Prostate gland (tissue), 2 donors: Measurements from ENCODE around the gene DRC3. TPM values are rescaled to one million over a fixed set of nuclear protein-coding genes. Genes with fewer than 3 reads are reported as not detected.
"Not testable (repeated sequence)": the region's sequence is repeated elsewhere in the genome, so short reads cannot be mapped to it uniquely, and the experiment has no call there.

Experiments used
- DNase-seq: peaks from one replicate; pipeline ENCODE4 v3.0.0-alpha.2; 2019; ENCODE audit warnings: low spot score
- H3K27ac ChIP-seq, 2 donors: fragments of 200-600 bp; sonication (generic); 2 replicates each; pipeline ENCODE4 v1.5.1; 2017 to 2019
- H3K27me3 ChIP-seq: fragments of 200-600 bp; sonication (generic); replicated peaks from 2 replicates; pipeline ENCODE4 v1.5.1; 2019; ENCODE audit not compliant: insufficient read depth
- H3K36me3 ChIP-seq, 2 donors: fragments of 200-600 bp; sonication (generic); 1 replicate in 1 of 2; 2 replicates in 1 of 2; pipeline versions ENCODE4 v1.5.1 to v1.8.1; 2017 to 2019
- H3K4me1 ChIP-seq: fragments of 200-600 bp; sonication (generic); replicated peaks from 2 replicates; pipeline ENCODE4 v1.5.1; 2019
- H3K4me3 ChIP-seq, 2 donors: fragments of 200-600 bp; sonication (generic); 2 replicates each; pipeline ENCODE4 v1.5.1; 2017 to 2019
- H3K9me3 ChIP-seq: fragments of 200-600 bp; sonication (generic); 2 replicates; pipeline ENCODE4 v1.5.1; 2017
- CTCF ChIP-seq, 4 experiments: fragments of 200-600 bp in 2 of 4; fragments of 450-650 bp in 2 of 4; sonication (generic) in 2 of 4; IDR thresholded peaks; 1 replicate in 3 of 4; 2 replicates in 1 of 4; pipeline ENCODE4 v1.5.1; 2016 to 2019; ENCODE audit warnings: antibody characterized with exemption in 4 of 4, mild to moderate bottlenecking in 2 of 4, moderate library complexity in 2 of 4
- POLR2A ChIP-seq: fragments of 450-650 bp; IDR thresholded peaks from one replicate; pipeline ENCODE4 v1.6.1; 2016; ENCODE audit warnings: antibody characterized with exemption, mild to moderate bottlenecking
- POLR2AphosphoS5 ChIP-seq: sonication (generic); formaldehyde crosslinking; IDR thresholded peaks from one replicate; pipeline ENCODE4 v1.6.1; 2017; ENCODE audit warnings: antibody characterized with exemption
- WGBS: methylation state at CpG from one replicate; pipeline ENCODE4 v1.1.5; 2018; 5-methylcytosine and 5-hydroxymethylcytosine counted together
- intact Hi-C: fragments of 100-400 bp; cut with DNase I; formaldehyde crosslinking; loops from one replicate; pipeline ENCODE4 v1.14.2; 2022
- total RNA-seq, 2 donors: library from RNA; depleted of rRNA; stranded (reverse); fragments of >200 nt; gene quantifications; one replicate each; pipeline ENCODE4 v1.1.0, GENCODE V29; 2016

The DRC3 gene
- total RNA-seq, 2 donors from 2014 or later: 4.5 to 10.0 TPM

- no peak for TF ChIP-seq POLR2A
- TF ChIP-seq CTCF (IDR thresholded peaks at IDR 0.05): no peak
- no peak for TF ChIP-seq POLR2AphosphoS5
- no peak for DNase-seq
- Histone ChIP-seq H3K4me3 (no peak overlapping the region), H3K27ac (peak overlapping the region; percentile 70 to 80), H3K9me3 (no peaks in the 10 kb centered on the region), H3K36me3 (no peaks in the 10 kb centered on the region), H3K27me3 (no peaks in the 10 kb centered on the region), H3K4me1 (peaks cover 6% of the 10 kb centered on the region)
- WGBS: 42% methylated on average over 5 of the region's 5 CpGs
- intact Hi-C loops: no loop called here
These were observed 21.1 kb upstream of the DRC3 start for GRCh38 chr17:17951524-17951923.

- 97% methylated on average over 3 of the region's 3 CpGs for WGBS
These were observed 20.0 kb upstream of the DRC3 start for GRCh38 chr17:17952691-17953090.

GRCh38 chr17:17954079-17954478, 18.6 kb upstream of the DRC3 start:
- 95% methylated on average over 3 of the region's 3 CpGs for WGBS
- no peaks in the 10 kb centered on the region for H3K27me3 ChIP-seq
- no peaks in the 10 kb centered on the region for H3K36me3 ChIP-seq
- TF ChIP-seq POLR2AphosphoS5 (no peak), POLR2A (no peak), CTCF (IDR thresholded peaks at IDR 0.05) (no peak)
- peak overlapping the region in 1 of 2 donors; percentile 3 for H3K27ac ChIP-seq
- H3K4me3 ChIP-seq: no peak overlapping the region
- no peaks in the 10 kb centered on the region for H3K9me3 ChIP-seq
- no peak for DNase-seq
- intact Hi-C loops: no loop called here
- H3K4me1 ChIP-seq: peaks cover 6% of the 10 kb centered on the region

More at GRCh38 chr17:17952691-17953090, 20.0 kb upstream of the DRC3 start:
- intact Hi-C loops: no loop called here
- DNase-seq: no peak
- TF ChIP-seq POLR2A: no peak
- no peak for TF ChIP-seq CTCF (IDR thresholded peaks at IDR 0.05)
- TF ChIP-seq POLR2AphosphoS5: no peak
- Histone ChIP-seq H3K9me3 (no peaks in the 10 kb centered on the region), H3K4me1 (peaks cover 6% of the 10 kb centered on the region), H3K27ac (peak overlapping the region in 1 of 2 donors; percentile 25), H3K27me3 (no peaks in the 10 kb centered on the region), H3K4me3 (no peak overlapping the region), H3K36me3 (no peaks in the 10 kb centered on the region)

- DNase-seq, H3K27me3 ChIP-seq, H3K4me3 ChIP-seq, H3K27ac ChIP-seq, H3K9me3 ChIP-seq, H3K36me3 ChIP-seq, H3K4me1 ChIP-seq, intact Hi-C loops: not testable (repeated sequence)
- 98% methylated on average over 12 of the region's 12 CpGs for WGBS
These were observed 16.8 kb upstream of the DRC3 start for GRCh38 chr17:17955790-17956341.

- no peak overlapping the region for H3K4me3 ChIP-seq
- peak overlapping the region; percentile 61 to 68 for H3K27ac ChIP-seq
- intact Hi-C loops: no loop called here
- peaks cover 5% of the 10 kb centered on the region for H3K4me1 ChIP-seq
- H3K27me3 ChIP-seq: no peaks in the 10 kb centered on the region
- no peak for DNase-seq
- 78% methylated on average over 7 of the region's 7 CpGs for WGBS
- TF ChIP-seq POLR2A (no peak), CTCF (IDR thresholded peaks at IDR 0.05) (no peak), POLR2AphosphoS5 (no peak)
- H3K9me3 ChIP-seq: no peaks in the 10 kb centered on the region
- no peaks in the 10 kb centered on the region for H3K36me3 ChIP-seq
These were observed 15.1 kb upstream of the DRC3 start for GRCh38 chr17:17957584-17957916.
